NCI-H1105 treated with DMSO at 0.1 percent for 48 hours (cell line): Measurements from ENCODE around the gene FHIT.
"Not testable (repeated sequence)": the region's sequence is repeated elsewhere in the genome, so short reads cannot be mapped to it uniquely, and the experiment has no call there.

Experiments
- DNase-seq: peaks from one replicate; lab custom pipeline; 2025; lab: John Stamatoyannopoulos, UW

Gene FHIT

DNA sequence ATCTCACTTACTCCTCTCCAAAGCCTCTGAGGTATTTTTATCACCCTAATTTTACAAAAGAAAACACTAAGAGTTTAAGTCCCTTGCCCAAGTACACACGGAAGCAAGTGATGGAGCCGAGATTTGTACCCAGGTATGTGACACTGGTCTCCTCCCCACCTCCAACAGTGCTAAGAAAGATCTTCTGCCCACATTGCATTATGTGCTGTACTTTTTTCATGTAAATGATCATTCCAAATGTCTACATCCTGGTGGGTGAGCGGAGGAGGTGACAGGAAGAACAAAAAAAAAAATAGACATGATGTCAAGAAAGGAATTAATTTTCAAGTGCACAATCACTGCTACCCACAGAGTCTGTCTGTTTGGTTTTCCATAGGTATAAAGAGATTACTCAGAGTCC, 694.1 kb downstream of the FHIT start:
- DNase-seq: no peak

DNA sequence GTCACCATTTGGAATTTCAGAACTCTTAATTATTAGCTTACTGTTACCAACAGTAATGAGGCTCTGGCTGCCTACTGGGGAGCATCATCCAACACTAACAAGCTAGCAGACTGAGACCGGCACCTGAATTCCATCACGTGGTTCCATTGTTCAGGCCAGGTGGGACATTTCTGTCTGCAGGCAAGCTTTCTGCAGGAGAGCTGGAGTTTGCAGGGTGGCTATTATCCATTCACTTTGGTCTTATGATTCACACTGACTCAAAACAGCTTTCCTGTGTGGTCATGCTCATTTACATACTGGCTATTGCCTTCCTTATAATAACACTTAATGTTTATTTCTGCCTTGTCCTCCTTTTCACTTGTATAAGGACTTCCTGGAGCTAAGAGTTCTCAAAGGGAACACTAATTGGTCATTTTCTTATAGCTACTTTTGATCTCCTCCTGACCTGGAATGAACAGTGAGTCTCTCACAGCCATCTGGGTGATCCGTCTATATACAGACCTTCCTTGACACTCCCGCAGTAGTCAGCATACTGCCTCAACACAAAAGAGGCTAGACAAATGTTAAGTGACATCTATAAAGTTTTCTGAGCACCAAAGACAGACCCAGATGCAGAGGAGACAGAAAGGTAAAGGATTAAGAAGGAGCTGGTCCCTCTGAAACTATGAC, 695.4 kb downstream of the FHIT start:
- no peak for DNase-seq

DNA sequence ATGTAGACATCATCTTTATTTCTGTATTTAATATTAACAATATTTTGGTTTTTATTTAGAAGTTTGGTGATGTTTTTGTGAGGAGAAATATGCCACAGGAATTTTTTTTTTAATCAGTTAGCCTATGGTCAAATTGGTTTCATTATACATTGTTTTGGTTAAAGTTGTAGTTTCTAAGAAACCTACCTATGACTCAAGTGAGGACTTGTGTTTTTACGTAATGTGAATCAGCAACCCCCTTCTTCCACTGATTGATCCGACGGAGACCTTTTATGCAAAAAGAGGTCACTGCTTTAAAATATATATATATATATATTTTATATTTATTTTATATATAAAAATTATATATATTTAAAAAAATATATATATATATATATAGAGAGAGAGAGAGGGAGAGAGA, 698.1 kb downstream of the FHIT start:
- no peak for DNase-seq

DNA sequence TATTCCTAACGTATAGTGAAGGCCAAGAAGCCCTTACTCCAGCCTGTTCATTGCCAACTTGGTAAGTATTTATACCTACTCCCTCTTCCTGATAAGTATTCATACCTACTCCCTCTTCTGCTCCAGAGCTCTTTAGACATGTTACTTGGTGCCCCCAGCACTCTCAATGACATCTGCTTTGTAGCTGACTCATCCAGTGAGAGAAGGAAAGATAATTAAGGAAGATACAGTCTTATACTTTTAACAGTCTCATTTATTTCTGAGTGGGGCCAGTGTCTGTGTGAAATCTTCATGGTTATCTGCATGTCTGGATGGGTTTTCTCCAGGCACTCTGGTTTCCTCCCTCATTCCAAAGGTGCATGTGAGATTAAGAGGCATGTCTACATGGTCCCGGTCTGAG, 698.7 kb downstream of the FHIT start:
- no peak for DNase-seq

DNA sequence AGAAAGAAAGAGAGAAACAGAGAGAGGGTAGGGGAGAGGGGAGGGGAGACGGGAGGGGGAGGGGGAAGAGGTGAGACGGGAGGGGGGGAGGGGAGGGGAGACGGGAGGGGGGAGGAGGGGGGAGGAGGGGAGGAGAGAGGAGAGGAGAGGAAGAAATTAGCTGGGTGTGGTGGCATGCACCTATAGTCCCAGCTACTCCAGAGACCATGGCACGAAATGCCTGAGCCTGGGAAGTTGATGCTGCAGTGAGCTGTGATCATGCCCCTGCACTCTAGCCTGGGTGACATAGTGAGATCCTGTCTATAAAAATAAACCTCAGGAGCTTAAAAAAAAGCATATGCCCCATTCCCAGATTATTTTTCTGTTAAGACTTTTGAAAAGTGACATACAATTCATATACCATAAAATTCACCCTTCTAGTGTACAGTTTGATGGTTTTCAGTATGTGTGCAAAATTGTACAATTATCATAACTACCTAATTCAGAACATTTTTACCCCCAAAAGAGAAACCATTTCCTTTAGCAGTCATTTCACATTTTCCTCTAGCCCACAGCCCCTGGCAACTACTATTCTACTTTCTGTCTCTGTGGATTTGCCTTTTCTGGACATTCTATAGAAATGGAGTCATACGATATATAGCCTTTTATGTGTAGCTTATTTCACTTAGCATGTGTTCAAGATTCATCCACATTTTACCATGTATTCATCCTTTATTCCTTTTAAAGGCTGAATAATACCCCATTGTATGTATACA, 699.6 kb downstream of the FHIT start:
- no peak for DNase-seq

DNA sequence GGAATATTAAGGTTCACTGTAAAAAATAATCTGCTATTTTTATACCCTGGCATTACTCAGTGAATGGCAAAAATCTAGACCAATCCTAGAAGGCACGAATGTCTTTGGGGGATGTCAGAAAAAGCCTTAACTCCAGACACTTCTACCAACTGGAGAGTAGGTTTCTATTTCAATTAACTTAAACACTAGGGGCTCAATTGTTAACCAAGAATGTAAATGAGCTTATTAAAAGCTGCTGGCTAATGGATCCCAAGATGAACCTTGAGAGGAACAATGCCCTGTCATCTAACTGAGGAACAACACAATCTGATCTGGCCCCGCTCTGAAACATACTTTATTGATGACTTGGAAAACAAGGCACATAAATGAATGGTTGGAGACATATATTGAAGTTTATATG, 701.4 kb downstream of the FHIT start:
- DNase-seq: no peak

DNA sequence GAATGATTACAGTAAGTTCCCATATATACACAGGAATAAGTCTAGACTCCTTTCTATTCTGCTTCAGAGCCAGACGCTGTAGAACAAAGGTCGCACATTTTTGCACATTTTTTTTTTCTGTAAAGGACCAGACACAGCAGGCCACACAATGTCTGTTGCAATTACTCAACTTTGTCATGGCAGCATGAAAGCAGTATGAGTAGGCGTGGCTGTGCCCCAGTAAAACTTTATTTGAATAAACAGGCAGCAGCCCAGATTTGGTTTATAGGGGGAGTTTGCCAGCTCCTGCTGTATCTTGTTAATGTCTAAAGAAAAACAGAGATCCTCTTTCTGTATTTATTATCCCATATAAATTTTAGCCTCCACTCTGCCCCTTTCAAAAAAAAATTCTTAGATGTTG, 708.3 kb downstream of the FHIT start:
- no peak for DNase-seq

DNA sequence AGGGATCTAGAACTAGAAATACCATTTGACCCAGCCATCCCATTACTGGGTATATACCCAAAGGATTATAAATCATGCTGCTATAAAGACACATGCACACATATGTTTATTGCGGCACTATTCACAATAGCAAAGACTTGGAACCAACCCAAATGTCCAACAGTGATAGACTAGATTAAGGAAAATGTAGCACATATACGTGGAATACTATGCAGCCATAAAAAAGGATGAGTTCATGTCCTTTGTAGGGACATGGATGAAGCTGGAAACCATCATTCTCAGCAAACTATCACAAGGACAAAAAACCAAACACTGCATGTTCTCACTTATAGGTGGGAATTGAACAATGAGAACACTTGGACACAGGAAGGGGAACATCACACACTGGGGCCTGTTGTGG, 711.9 kb downstream of the FHIT start:
- DNase-seq: not testable (repeated sequence)

DNA sequence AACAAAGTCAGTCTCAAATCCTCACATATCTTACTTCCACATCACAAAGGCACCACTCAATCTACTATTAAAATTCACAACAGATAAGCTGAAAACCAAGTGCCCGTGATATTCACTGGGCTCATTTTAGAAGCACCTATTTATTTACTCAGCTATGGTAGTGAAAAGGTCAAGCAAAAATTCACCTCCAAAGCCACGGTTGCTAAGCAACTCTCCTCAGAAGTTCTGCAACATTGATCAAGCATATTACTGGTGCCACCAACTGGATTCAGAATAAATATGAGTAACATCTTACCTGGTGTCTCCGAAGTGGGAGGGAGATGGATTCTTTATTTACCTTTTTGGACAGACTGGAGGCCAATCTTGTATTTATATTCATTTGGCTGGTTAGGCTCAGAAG, 714.8 kb downstream of the FHIT start:
- DNase-seq: peak; percentile 47

DNA sequence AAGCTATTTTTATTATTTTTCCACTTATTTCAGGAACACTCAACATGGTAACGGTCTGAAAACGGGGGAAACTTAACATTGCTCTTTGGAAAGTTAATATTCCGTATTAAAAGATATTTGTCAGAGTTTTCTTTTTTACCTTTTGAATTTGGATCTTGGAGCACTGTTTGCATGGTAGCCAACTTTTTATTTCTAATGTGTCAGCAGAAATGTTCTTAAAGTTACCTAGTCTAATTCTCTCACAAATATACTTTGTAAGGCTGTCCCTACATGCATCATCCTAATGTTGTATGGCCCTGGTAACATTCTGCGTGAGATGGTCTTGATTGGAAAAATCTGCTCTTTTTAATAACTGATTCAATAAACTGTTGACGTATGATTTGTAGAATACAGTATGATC, 719.5 kb downstream of the FHIT start:
- DNase-seq: no peak

DNA sequence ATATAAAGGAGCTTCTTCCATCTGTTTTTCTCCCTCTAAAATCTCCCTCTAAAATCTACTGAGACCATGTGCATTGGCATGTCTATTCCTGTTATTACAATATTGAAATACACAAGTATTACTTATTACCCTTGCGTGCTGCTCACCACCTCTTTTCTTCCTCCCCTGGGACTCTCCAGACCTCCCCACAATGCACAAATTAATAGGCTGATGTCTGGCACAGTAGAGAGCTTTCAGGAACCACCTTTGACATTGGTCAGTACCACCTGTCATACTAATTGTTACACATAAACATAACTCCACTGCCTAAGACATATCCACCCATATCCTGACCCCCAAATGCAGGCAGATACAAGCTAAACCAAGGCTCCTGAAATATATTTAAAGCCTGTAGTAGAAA, 722.6 kb downstream of the FHIT start:
- no peak for DNase-seq

DNA sequence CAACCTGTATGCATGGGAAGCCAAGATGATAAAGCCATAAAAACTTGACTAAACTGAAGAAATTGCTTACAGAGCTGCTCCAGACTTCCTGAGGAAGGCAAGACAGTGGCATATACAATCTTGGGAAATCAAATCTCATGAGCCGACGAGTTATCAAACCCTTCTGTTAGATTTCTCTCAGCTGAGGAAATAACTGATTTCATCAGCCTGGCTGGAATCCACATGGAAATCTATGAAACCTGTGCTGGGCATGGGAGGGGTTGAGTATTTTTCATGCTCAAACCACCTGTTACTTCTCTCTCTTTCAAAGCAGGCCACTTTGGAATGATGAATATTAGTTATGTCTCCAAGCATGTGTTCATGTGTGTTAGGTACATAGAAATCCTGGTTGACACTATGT, 727.7 kb downstream of the FHIT start:
- DNase-seq: no peak

DNA sequence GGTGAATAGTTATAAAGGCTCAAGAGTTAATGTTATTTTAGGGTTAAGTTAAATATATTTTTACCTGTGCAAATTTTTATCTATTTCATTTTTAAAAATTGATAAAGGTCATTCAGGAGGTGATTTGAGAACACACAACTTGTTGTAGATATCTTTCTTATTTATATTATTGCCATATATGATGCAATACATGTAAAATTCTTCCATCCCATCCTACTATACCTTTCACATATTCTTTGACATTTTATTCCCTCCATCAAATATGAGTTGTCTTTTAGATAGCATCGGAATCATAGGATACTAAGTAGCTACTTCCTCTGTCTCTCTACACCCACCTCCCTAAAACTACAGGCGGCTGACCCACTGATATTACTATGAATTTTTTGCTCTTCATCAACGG, 734.1 kb downstream of the FHIT start:
- DNase-seq: no peak

DNA sequence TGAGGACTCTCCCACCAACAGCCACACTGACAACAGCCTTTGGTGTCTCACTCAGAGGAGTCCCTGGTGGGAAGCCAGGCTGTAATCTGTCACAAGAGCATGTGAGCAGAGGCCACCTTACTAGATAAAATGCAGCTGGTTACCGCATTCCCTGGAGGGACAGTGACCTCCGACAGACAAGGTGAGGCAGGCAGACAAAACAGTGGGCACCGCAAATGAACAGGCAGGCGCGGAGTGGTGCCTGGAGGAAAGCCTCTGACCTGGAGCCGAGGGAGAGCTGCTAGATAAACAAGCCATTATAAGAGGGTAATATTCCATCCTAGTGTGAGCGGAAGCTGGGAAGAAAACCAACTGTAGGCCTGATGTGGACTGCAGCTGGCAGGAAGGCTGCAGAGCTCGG, 736.4 kb downstream of the FHIT start:
- DNase-seq: no peak

DNA sequence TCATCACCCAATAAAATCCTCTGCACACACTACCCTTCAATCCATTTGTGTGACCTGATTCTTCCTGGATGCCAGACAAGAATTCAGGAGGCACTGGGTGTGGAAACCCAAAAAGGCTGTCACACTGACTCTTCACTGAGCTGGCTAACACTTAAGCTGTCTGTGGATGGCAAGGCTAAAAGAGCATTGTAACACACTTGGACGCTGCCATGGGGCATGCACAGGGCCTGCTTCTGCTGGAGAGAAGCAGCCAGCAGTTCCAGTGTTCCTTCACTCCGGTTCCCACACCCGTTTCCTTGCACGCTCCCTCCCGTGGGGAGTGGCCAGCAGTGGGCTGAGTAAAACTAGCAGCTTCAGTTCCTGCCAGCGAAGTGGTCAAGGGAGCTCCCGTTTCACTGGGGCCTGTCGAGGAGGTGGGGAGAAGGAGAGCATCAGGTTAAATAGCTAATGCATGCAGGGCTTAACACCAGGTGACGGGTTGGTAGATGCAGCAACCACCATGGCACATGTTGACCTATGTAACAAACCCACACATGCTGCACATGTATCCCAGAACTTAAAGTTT, 737.1 kb downstream of the FHIT start:
- no peak for DNase-seq

DNA sequence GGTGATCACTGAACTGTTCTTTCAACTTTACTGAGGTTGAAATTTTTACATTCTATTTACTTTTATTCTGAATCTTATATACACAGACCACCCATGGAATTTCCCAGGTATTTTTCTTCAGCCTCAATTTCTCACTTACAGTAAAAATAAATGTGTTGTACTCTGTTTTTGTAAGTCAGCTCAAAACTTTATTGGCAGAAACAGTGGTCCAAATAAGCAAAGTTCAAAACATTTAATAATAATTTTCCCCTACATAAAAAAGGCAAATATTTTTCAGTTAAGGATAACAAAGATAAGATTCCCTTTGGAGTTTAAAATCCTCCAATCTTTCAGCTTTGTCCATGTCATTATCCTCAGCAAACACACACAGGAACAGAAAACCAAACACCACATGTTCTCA, 738.0 kb downstream of the FHIT start:
- no peak for DNase-seq

DNA sequence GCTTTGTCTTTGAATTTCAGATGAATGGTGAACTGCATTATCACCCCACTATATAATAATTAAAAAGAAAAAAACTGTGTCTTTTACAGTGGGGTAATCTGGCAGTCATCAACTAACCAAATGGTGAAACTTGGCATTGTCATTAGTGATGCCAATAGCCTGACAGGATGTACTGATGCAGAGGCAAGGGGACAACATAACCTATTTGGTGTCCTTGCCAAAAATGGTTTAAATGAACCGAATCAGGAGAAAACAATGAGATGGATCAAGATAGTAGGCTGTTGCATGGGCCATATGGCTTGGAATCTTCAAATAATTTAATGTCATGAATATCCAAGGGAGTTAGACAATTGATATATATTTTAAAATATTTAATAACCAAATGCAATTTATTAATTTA, 738.7 kb downstream of the FHIT start:
- DNase-seq: no peak

DNA sequence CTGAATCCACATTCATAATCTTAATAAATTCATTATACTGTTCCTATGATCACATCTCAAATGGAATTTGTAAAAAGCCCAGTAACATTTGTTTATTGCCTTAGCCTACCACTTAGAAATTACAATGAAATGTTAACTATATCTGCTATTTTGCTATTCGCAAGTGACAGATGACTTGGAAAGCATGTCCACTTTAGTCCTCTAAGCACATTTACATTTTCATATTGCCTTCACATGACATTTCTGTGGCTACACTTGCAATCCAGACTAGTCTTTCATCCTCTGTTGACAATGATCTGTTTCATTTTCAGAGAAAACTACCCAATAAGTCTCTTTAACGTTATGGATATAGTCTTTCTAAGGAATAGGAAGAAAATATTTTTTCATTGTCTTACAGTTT, 741.8 kb downstream of the FHIT start:
- DNase-seq: no peak

DNA sequence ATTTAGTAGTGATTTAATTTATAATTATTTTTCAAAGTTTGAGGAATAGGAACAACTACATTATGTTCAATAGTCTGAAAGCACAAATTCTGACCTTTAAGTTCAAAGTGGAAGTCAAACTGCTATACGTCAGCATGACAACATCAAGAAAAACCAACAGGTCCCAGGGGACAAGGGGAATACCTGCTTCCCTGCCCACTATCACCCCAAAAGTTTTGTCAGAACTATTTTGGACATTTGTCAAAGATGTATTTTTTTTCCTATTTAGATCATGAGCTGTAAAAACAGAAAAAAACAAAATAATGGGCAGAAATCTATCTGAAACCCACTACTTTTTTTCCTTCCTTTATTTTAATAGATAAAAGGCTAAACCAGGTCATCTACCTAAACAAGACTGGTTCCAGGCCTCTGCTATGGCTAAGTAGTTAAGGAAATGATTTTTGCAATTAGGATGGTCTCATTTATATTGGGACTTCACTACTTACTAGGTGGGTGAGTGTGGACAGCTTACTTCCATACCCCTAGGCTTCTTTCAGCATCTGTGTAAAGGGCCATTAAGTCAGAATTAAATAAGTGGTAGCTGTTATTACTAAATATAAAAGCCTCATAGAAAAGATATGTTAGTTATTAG, 746.3 kb downstream of the FHIT start:
- DNase-seq: no peak

DNA sequence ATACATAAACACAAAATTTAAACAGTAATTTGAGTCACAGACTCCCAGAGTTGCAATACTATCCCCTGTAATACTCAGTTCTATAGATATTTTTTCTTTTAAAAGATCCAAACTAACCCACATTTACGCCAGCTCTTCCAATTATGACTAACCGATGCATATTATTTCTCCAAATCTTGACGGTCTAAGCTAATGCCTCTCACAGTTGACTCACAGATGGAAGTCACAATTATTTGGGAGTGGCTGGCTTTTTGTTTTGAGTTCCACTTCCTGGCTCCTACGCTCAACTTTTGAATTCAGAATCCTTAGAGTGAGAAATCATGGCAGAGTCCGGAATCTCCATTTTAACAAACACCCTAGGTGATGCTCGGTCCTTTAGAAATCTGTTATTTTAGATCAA, 749.9 kb downstream of the FHIT start:
- no peak for DNase-seq

DNA sequence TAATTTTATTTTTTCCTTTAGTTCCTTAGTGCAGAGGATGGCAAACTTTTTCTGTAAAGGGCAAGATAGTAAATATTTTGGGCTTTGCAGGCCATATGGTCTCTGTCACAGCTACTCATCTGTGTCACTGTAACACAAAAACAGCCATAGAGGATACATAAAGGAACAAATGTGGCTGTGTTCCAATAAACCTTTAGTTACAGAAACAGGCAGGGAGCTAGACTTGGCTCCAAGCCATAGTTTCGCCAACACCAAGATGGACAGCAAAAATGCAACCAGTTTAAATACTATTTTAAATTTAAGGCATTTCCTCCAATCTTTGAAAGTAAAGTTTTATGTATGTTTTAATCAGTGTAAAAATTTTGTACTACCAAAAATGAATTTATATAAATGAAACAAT, 753.4 kb downstream of the FHIT start:
- DNase-seq: peak; percentile 70

DNA sequence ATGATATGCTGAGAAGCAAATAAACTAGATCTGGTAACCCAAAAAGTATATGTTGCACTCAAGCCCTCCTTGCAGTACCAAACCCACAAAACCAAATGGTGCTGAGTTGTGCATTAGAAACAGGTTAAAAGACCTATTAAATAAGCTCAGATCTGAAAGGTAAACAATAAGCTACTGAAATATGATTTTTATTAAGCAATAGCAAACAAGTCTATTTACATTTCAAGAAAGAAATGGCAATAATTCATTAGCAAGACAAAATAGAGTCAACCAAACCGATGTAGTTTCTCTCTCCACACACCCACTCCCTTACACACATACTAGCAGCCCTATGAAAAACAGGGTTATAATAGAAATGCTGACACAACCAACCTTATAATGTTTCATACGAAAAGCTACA, 760.3 kb downstream of the FHIT start:
- no peak for DNase-seq

DNA sequence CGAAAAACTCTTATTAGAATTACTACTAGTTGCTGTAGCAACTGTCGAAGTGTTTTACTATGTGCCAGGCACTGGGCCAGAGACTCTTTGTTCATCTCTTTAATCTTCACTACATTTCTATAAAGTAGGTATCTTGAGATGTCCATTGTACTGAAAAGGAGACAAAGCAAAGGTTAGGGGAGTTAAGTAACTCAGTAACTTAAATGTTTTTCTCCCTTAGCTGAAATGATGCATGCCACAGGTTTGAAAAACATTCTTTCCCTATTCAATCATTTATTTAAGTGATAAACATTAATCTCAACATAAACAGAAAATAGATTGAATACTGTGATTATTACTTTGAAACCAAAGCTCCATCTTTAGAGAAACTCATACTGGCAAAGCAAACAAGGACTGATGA, 776.2 kb downstream of the FHIT start:
- DNase-seq: no peak
